Endodermal cell (in vitro differentiated cells): ENCODE data around the gene MBTPS2. TPM values are rescaled to one million over a fixed set of nuclear protein-coding genes. Genes with fewer than 3 reads are reported as not detected.

Experiments used
- DNase-seq: peaks from one replicate; pipeline ENCODE4 v3.0.0-alpha.2; 2017
- H3K27ac ChIP-seq: 2 replicates; pipeline ENCODE4 v1.5.1; 2013; ENCODE audit warnings: mild to moderate bottlenecking, low read depth, low read length, moderate library complexity
- H3K27me3 ChIP-seq: 2 replicates; pipeline ENCODE4 v1.6.1; 2013; ENCODE audit warnings: mild to moderate bottlenecking, low read length, moderate library complexity; ENCODE audit not compliant: insufficient read depth, control insufficient read depth, poor library complexity, severe bottlenecking
- H3K36me3 ChIP-seq: 2 replicates; pipeline ENCODE4 v1.7.0; 2013; ENCODE audit warnings: mild to moderate bottlenecking, low read length, moderate library complexity; ENCODE audit not compliant: control insufficient read depth, insufficient read depth
- H3K4me1 ChIP-seq: one replicate; pipeline ENCODE4 v1.7.0; 2013; ENCODE audit warnings: low read length; ENCODE audit not compliant: control insufficient read depth, insufficient read depth
- H3K4me3 ChIP-seq: 2 replicates; pipeline ENCODE4 v1.5.1; 2013; ENCODE audit warnings: mild to moderate bottlenecking, low read length, moderate library complexity
- H3K9ac ChIP-seq: 2 replicates; pipeline ENCODE4 v1.6.1; 2013; ENCODE audit warnings: mild to moderate bottlenecking, low read length, moderate library complexity; ENCODE audit not compliant: poor library complexity, severe bottlenecking; ENCODE audit errors: extremely low read depth
- H3K9me3 ChIP-seq: 2 replicates; pipeline ENCODE4 v1.6.1; 2013; ENCODE audit warnings: mild to moderate bottlenecking, low read length, moderate library complexity; ENCODE audit not compliant: control insufficient read depth
- H3K27ac Mint-ChIP-seq: 2 replicates; pipeline ENCODE4 v1.8.0; 2020; ENCODE audit warnings: mixed read lengths
- H3K27me3 Mint-ChIP-seq: 2 replicates; pipeline ENCODE4 v1.8.0; 2021; ENCODE audit warnings: mild to moderate bottlenecking, mixed read lengths; ENCODE audit not compliant: insufficient read depth
- H3K36me3 Mint-ChIP-seq: 2 replicates; pipeline ENCODE4 v1.8.0; 2020; ENCODE audit warnings: low read depth, mixed read lengths
- H3K4me1 Mint-ChIP-seq: 2 replicates; pipeline ENCODE4 v1.8.0; 2020; ENCODE audit warnings: mixed read lengths
- H3K4me3 Mint-ChIP-seq: 2 replicates; pipeline ENCODE4 v1.8.0; 2020; ENCODE audit warnings: mild to moderate bottlenecking, moderate library complexity, mixed read lengths
- H3K9me3 Mint-ChIP-seq: 2 replicates; pipeline ENCODE4 v1.8.0; 2020; ENCODE audit warnings: mild to moderate bottlenecking, mixed read lengths
- WGBS, 2 experiments: methylation state at CpG; one replicate each; pipeline versions ENCODE4 v1.1.5 to v1.1.7; 2013; ENCODE audit warnings: missing lambda C conversion rate in 2 of 2, mixed read lengths in 1 of 2; ENCODE audit not compliant: insufficient coverage in 1 of 2, insufficient read length in 1 of 2; 5-methylcytosine and 5-hydroxymethylcytosine counted together
- total RNA-seq, 2 donors: library from RNA; stranded (reverse); fragmentation: NEBNext Ultra II Directional in 1 of 2; extraction: Animal tissue kit (Norgen Biotek cat#: 25700) in 1 of 2; gene quantifications; 2 replicates in 1 of 2; 3 replicates in 1 of 2; pipeline ENCODE4 v1.2.1, GENCODE V29; 2021
- TF ChIP-seq, protein P1 (sequence below): fragments of 200-600 bp; sonication (generic); conservative IDR thresholded peaks from 2 replicates; pipeline ENCODE4 v1.5.0; 2021; ENCODE audit warnings: antibody characterized with exemption, mild to moderate bottlenecking

MBTPS2 gene
- total RNA-seq, 2 donors from 2014 or later = 12.6 to 13.6 TPM

GRCh38 chrX:21855937-21856415 lies 16.6 kb downstream of the MBTPS2 start, which contains the start of gene YY2:
TSS of gene YY2 (plus strand) at chrX:21855987. CDS start at chrX:21856485, 498 bp downstream.
- no peak within 1 kb of the TSS for H3K27ac ChIP-seq
- H3K4me1 ChIP-seq = no peaks in the 10 kb centered on the region
- H3K36me3 ChIP-seq = peaks cover 15% of the 10 kb centered on the region
- Mint-ChIP-seq H3K36me3 (peaks cover 36% of the 10 kb centered on the region), H3K9me3 (peaks cover 5% of the 10 kb centered on the region), H3K4me3 (no peak within 1 kb of the TSS), H3K4me1 (no peaks in the 10 kb centered on the region), H3K27me3 (no peaks in the 10 kb centered on the region), H3K27ac (no peak within 1 kb of the TSS)
- H3K9ac ChIP-seq = no peak within 1 kb of the TSS
- no peak within 1 kb of the TSS for H3K4me3 ChIP-seq
- TF ChIP-seq, protein P1, sequence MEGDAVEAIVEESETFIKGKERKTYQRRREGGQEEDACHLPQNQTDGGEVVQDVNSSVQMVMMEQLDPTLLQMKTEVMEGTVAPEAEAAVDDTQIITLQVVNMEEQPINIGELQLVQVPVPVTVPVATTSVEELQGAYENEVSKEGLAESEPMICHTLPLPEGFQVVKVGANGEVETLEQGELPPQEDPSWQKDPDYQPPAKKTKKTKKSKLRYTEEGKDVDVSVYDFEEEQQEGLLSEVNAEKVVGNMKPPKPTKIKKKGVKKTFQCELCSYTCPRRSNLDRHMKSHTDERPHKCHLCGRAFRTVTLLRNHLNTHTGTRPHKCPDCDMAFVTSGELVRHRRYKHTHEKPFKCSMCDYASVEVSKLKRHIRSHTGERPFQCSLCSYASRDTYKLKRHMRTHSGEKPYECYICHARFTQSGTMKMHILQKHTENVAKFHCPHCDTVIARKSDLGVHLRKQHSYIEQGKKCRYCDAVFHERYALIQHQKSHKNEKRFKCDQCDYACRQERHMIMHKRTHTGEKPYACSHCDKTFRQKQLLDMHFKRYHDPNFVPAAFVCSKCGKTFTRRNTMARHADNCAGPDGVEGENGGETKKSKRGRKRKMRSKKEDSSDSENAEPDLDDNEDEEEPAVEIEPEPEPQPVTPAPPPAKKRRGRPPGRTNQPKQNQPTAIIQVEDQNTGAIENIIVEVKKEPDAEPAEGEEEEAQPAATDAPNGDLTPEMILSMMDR = no peak
- WGBS, 2 experiments = 92 to 97% methylated on average over 21 to 28 of the region's 29 CpGs
- DNase-seq = no peak
- H3K9me3 ChIP-seq = no peaks in the 10 kb centered on the region
- no peaks in the 10 kb centered on the region for H3K27me3 ChIP-seq

DNA sequence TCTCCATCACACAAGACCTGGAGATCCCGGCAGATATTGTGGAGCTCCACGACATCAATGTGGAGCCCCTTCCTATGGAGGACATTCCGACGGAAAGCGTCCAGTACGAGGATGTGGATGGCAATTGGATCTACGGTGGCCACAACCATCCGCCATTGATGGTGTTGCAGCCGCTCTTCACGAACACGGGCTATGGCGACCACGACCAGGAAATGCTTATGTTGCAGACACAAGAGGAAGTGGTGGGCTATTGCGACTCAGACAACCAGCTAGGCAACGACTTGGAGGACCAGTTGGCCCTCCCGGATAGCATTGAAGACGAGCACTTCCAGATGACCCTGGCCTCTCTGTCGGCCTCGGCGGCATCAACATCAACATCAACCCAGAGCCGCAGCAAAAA lies 17.1 kb downstream of the MBTPS2 start:
- Mint-ChIP-seq H3K27me3 (no peaks in the 10 kb centered on the region), H3K9me3 (peaks cover 5% of the 10 kb centered on the region), H3K4me1 (no peaks in the 10 kb centered on the region), H3K36me3 (peaks cover 36% of the 10 kb centered on the region), H3K4me3 (no peak overlapping the region), H3K27ac (no peak overlapping the region)
- no peak for DNase-seq
- TF ChIP-seq, protein P1 = no peak
- Histone ChIP-seq H3K9me3 (no peaks in the 10 kb centered on the region), H3K27me3 (no peaks in the 10 kb centered on the region), H3K36me3 (peaks cover 15% of the 10 kb centered on the region), H3K9ac (no peak overlapping the region), H3K4me3 (no peak overlapping the region), H3K4me1 (no peaks in the 10 kb centered on the region), H3K27ac (no peak overlapping the region)
- 98 to 100% methylated on average over 4 to 21 of the region's 21 CpGs for WGBS, 2 experiments

- no peaks in the 10 kb centered on the region for H3K9me3 ChIP-seq
- DNase-seq = no peak
- H3K27me3 Mint-ChIP-seq = no peaks in the 10 kb centered on the region
Measured at GRCh38 chrX:21863241-21863640, 23.8 kb downstream of the MBTPS2 start.

More at GRCh38 chrX:21863241-21863640, 23.8 kb downstream of the MBTPS2 start:
- Histone ChIP-seq H3K27me3 (no peaks in the 10 kb centered on the region), H3K36me3 (no peaks in the 10 kb centered on the region), H3K4me1 (no peaks in the 10 kb centered on the region), H3K9ac (no peak overlapping the region), H3K27ac (no peak overlapping the region), H3K4me3 (no peak overlapping the region)
- Mint-ChIP-seq H3K4me1 (peaks cover 5% of the 10 kb centered on the region), H3K9me3 (no peaks in the 10 kb centered on the region), H3K27ac (no peak overlapping the region), H3K4me3 (no peak overlapping the region), H3K36me3 (peaks cover 1% of the 10 kb centered on the region)
- no CpG with 5 or more reads among the region's 1 CpG for WGBS, 2 experiments
- TF ChIP-seq, protein P1 = no peak
